Measurements from ENCODE around the gene TMEM59. TPM values are rescaled to one million over a fixed set of nuclear protein-coding genes. Genes with fewer than 3 reads are reported as not detected.
A peak's percentile ranks its signal among the peaks of the same experiment; 100 is the strongest.

TMEM59 gene
- total RNA-seq, 1 experiment from 2014 or later, result 174 TPM

- no TSS peak for BruUV-seq (replicated peaks)
- peak overlapping the region in 1 of 2 experiments; percentile 23; a peak in 1 of 4 replicates for H3K4me3 ChIP-seq (ENCODE audit: low read depth in 2 of 2, low read length in 2 of 2)
- H3K27me3 ChIP-seq (ENCODE audit: control insufficient read depth, insufficient read depth, low read length), result no peaks in the 10 kb centered on the region
- ATAC-seq (no peak), DNase-seq (ENCODE audit: low read depth, low spot score) (no peak)
- no peaks in the 10 kb centered on the region for H3K9me3 ChIP-seq (ENCODE audit: control insufficient read depth, insufficient read depth, low read depth, low read length)
- H3K27ac ChIP-seq (ENCODE audit: low read length), result no peak overlapping the region
- H3K36me3 ChIP-seq (ENCODE audit: control insufficient read depth, insufficient read depth, low read length), result no peaks in the 10 kb centered on the region
- POLR2A ChIA-PET, result interaction anchor here (0.6 kb wide), 1 partner anchor 23 kb away, joined by 7 read pairs; no protein-coding TSS in a partner anchor
- intact Hi-C loops (cut with micrococcal nuclease; ENCODE audit: unreplicated experiment), result no loop called here
- in situ Hi-C loops (cut with HindIII; ENCODE audit: low pct_unique_long_range_greater_than_20kb, low sequenced_read_pairs), result no loop called here
- no peaks in the 10 kb centered on the region for H3K4me1 ChIP-seq (ENCODE audit: control insufficient read depth, insufficient read depth, low read length)
- TF ChIP-seq TCF7L2 (IDR thresholded peaks at IDR 0.05; ENCODE audit: low read depth, low read length) (no peak), SIN3A (IDR thresholded peaks at IDR 0.05; ENCODE audit: borderline replicate concordance, insufficient read depth, low read depth, low read length) (no peak), POLR2AphosphoS5 (IDR thresholded peaks at IDR 0.05; ENCODE audit: low read depth, low read length) (no peak)
- TF ChIP-seq, protein P1, sequence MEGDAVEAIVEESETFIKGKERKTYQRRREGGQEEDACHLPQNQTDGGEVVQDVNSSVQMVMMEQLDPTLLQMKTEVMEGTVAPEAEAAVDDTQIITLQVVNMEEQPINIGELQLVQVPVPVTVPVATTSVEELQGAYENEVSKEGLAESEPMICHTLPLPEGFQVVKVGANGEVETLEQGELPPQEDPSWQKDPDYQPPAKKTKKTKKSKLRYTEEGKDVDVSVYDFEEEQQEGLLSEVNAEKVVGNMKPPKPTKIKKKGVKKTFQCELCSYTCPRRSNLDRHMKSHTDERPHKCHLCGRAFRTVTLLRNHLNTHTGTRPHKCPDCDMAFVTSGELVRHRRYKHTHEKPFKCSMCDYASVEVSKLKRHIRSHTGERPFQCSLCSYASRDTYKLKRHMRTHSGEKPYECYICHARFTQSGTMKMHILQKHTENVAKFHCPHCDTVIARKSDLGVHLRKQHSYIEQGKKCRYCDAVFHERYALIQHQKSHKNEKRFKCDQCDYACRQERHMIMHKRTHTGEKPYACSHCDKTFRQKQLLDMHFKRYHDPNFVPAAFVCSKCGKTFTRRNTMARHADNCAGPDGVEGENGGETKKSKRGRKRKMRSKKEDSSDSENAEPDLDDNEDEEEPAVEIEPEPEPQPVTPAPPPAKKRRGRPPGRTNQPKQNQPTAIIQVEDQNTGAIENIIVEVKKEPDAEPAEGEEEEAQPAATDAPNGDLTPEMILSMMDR (IDR thresholded peaks at IDR 0.05), result no peak
- TF ChIP-seq, protein P2, sequence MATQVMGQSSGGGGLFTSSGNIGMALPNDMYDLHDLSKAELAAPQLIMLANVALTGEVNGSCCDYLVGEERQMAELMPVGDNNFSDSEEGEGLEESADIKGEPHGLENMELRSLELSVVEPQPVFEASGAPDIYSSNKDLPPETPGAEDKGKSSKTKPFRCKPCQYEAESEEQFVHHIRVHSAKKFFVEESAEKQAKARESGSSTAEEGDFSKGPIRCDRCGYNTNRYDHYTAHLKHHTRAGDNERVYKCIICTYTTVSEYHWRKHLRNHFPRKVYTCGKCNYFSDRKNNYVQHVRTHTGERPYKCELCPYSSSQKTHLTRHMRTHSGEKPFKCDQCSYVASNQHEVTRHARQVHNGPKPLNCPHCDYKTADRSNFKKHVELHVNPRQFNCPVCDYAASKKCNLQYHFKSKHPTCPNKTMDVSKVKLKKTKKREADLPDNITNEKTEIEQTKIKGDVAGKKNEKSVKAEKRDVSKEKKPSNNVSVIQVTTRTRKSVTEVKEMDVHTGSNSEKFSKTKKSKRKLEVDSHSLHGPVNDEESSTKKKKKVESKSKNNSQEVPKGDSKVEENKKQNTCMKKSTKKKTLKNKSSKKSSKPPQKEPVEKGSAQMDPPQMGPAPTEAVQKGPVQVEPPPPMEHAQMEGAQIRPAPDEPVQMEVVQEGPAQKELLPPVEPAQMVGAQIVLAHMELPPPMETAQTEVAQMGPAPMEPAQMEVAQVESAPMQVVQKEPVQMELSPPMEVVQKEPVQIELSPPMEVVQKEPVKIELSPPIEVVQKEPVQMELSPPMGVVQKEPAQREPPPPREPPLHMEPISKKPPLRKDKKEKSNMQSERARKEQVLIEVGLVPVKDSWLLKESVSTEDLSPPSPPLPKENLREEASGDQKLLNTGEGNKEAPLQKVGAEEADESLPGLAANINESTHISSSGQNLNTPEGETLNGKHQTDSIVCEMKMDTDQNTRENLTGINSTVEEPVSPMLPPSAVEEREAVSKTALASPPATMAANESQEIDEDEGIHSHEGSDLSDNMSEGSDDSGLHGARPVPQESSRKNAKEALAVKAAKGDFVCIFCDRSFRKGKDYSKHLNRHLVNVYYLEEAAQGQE (IDR thresholded peaks at IDR 0.05; ENCODE audit: insufficient read depth in 1 of 2, low read depth in 2 of 2, low read length in 1 of 2), result no peak
- CTCF ChIA-PET, result no interaction called here
These were observed 70.3 kb downstream of the TMEM59 start for GRCh38 chr1:53982763-53983104.

- ChIA-PET CTCF (no interaction called here), POLR2A (no interaction called here)
- Histone ChIP-seq H3K4me3 (ENCODE audit: low read depth in 2 of 2, low read length in 2 of 2) (peak overlapping the region in 1 of 2 experiments; percentile 23; a peak in 2 of 4 replicates), H3K27me3 (ENCODE audit: control insufficient read depth, insufficient read depth, low read length) (no peaks in the 10 kb centered on the region), H3K36me3 (ENCODE audit: control insufficient read depth, insufficient read depth, low read length) (no peaks in the 10 kb centered on the region), H3K27ac (ENCODE audit: low read length) (no peak overlapping the region; the same call in 1 of the 2 replicates), H3K9me3 (ENCODE audit: control insufficient read depth, insufficient read depth, low read depth, low read length) (no peaks in the 10 kb centered on the region), H3K4me1 (ENCODE audit: control insufficient read depth, insufficient read depth, low read length) (no peaks in the 10 kb centered on the region)
- no TSS peak for BruUV-seq (replicated peaks)
- DNase-seq (ENCODE audit: low read depth, low spot score) (no peak), ATAC-seq (0 out of 2 replicates have a peak, but pooled peaks have one; percentile 58)
- in situ Hi-C loops (cut with HindIII; ENCODE audit: low pct_unique_long_range_greater_than_20kb, low sequenced_read_pairs), result no loop called here
- TF ChIP-seq POLR2AphosphoS5 (IDR thresholded peaks at IDR 0.05; ENCODE audit: low read depth, low read length), result no peak
- TF ChIP-seq SIN3A (IDR thresholded peaks at IDR 0.05; ENCODE audit: borderline replicate concordance, insufficient read depth, low read depth, low read length), result no peak
- intact Hi-C loops (cut with micrococcal nuclease; ENCODE audit: unreplicated experiment), result no loop called here
These were observed 70.8 kb downstream of the TMEM59 start for GRCh38 chr1:53982034-53982762.

- Histone ChIP-seq H3K4me1 (ENCODE audit: control insufficient read depth, insufficient read depth, low read length) (no peaks in the 10 kb centered on the region), H3K27ac (ENCODE audit: low read length) (no peak overlapping the region), H3K9me3 (ENCODE audit: control insufficient read depth, insufficient read depth, low read depth, low read length) (no peaks in the 10 kb centered on the region), H3K27me3 (ENCODE audit: control insufficient read depth, insufficient read depth, low read length) (no peaks in the 10 kb centered on the region), H3K36me3 (ENCODE audit: control insufficient read depth, insufficient read depth, low read length) (no peaks in the 10 kb centered on the region), H3K4me3 (ENCODE audit: low read depth in 2 of 2, low read length in 2 of 2) (no peak overlapping the region)
- in situ Hi-C loops (cut with HindIII; ENCODE audit: low pct_unique_long_range_greater_than_20kb, low sequenced_read_pairs), result no loop called here
- intact Hi-C loops (cut with micrococcal nuclease; ENCODE audit: unreplicated experiment), result no loop called here
- BruUV-seq (replicated peaks), result no TSS peak
- TF ChIP-seq, protein P1 (IDR thresholded peaks at IDR 0.05), result no peak
- ATAC-seq, result no peak
- no peak for DNase-seq (ENCODE audit: low read depth, low spot score)
- POLR2A ChIA-PET, result no interaction called here
- CTCF ChIA-PET, result no interaction called here
These were observed 71.8 kb downstream of the TMEM59 start for GRCh38 chr1:53981220-53981619.

All from Panc1 (cell line).